MM.1S (cell line): ENCODE results near the gene TRA2A.

ENCODE experiments used
- DNase-seq: peaks from one replicate; pipeline ENCODE4 v3.0.0-alpha.2; 2015
- H2AFZ ChIP-seq: fragments of 300-600 bp; sonication (generic); 2 replicates; pipeline ENCODE4 v1.6.0; 2016; ENCODE audit warnings: antibody characterized with exemption, low read length
- H3F3A ChIP-seq: fragments of 300-600 bp; sonication (generic); 2 replicates; pipeline ENCODE4 v1.6.1; 2016; ENCODE audit warnings: mild to moderate bottlenecking, antibody characterized with exemption, low read length, moderate library complexity, mixed read lengths; ENCODE audit not compliant: insufficient read depth
- H3K27ac ChIP-seq: fragments of 300-600 bp; sonication (generic); 2 replicates; pipeline ENCODE4 v1.5.1; 2016; ENCODE audit warnings: mild to moderate bottlenecking, low read length
- H3K27me3 ChIP-seq: fragments of 300-600 bp; sonication (generic); replicated peaks from 2 replicates; pipeline ENCODE4 v1.6.0; 2016; ENCODE audit warnings: low read length; ENCODE audit not compliant: insufficient read depth
- H3K36me3 ChIP-seq: fragments of 300-600 bp; sonication (generic); replicated peaks from 2 replicates; pipeline ENCODE4 v1.6.1; 2016; ENCODE audit warnings: mild to moderate bottlenecking, low read length, mixed read lengths; ENCODE audit not compliant: insufficient read depth
- H3K4me1 ChIP-seq: fragments of 300-600 bp; sonication (generic); 2 replicates; pipeline ENCODE4 v1.6.1; 2016; ENCODE audit warnings: low read length, mixed read lengths
- H3K4me2 ChIP-seq: fragments of 300-600 bp; sonication (generic); 2 replicates; pipeline ENCODE4 v1.6.0; 2016; ENCODE audit warnings: low read depth, low read length
- H3K4me3 ChIP-seq: fragments of 300-600 bp; sonication (generic); 2 replicates; pipeline ENCODE4 v1.5.1; 2016; ENCODE audit warnings: low read length, mixed read lengths
- H3K79me2 ChIP-seq: fragments of 300-600 bp; sonication (generic); 2 replicates; pipeline ENCODE4 v1.6.1; 2016; ENCODE audit warnings: mixed run types, low read length, mixed read lengths
- H3K9ac ChIP-seq: fragments of 300-600 bp; sonication (generic); 2 replicates; pipeline ENCODE4 v1.6.1; 2016; ENCODE audit warnings: low read length, mixed read lengths
- H3K9me2 ChIP-seq: fragments of 300-600 bp; sonication (generic); replicated peaks from 2 replicates; pipeline ENCODE4 v1.6.1; 2016; ENCODE audit warnings: mild to moderate bottlenecking, low read length, mixed read lengths; ENCODE audit not compliant: insufficient read depth
- H3K9me3 ChIP-seq: fragments of 300-600 bp; sonication (generic); replicated peaks from 2 replicates; pipeline ENCODE4 v1.6.1; 2016; ENCODE audit warnings: mild to moderate bottlenecking, low read length, mixed read lengths; ENCODE audit not compliant: insufficient read depth
- H4K20me1 ChIP-seq: fragments of 300-600 bp; sonication (generic); 2 replicates; pipeline ENCODE4 v1.6.1; 2016; ENCODE audit warnings: mild to moderate bottlenecking, low read length, moderate library complexity, mixed read lengths; ENCODE audit not compliant: insufficient read depth
- CTCF ChIP-seq: fragments of 300-600 bp; sonication (generic); IDR thresholded peaks from 2 replicates; pipeline ENCODE4 v1.5.1; 2016; ENCODE audit warnings: antibody characterized with exemption, low read length, mixed read lengths
- EZH2 ChIP-seq: fragments of 300-600 bp; sonication (generic); optimal IDR thresholded peaks from 2 replicates; pipeline ENCODE3; 2017; ENCODE audit warnings: low read depth, mild to moderate bottlenecking, antibody characterized with exemption, low read length, mixed read lengths
- EZH2phosphoT487 ChIP-seq: fragments of 300-600 bp; sonication (generic); IDR thresholded peaks from 2 replicates; pipeline ENCODE4 v1.6.1; 2018; ENCODE audit warnings: antibody characterized with exemption, low read length

TRA2A gene

GRCh38 chr7:23524473-23524872 lies 7.3 kb downstream of the TRA2A start:
- H3K36me3 ChIP-seq = peaks cover 22% of the 10 kb centered on the region
- no peak overlapping the region for H3K4me2 ChIP-seq
- no peaks in the 10 kb centered on the region for H3K9me3 ChIP-seq
- H3K9me2 ChIP-seq = no peaks in the 10 kb centered on the region
- H3F3A ChIP-seq = peaks cover 27% of the 10 kb centered on the region
- H3K79me2 ChIP-seq = peaks cover 100% of the 10 kb centered on the region
- no peak overlapping the region for H3K9ac ChIP-seq
- peaks cover 69% of the 10 kb centered on the region for H4K20me1 ChIP-seq
- H3K27me3 ChIP-seq = no peaks in the 10 kb centered on the region
- no peak overlapping the region for H2AFZ ChIP-seq
- H3K4me1 ChIP-seq = peaks cover 43% of the 10 kb centered on the region
- no peak for TF ChIP-seq EZH2phosphoT487
- TF ChIP-seq CTCF = no peak
- H3K4me3 ChIP-seq = no peak overlapping the region
- H3K27ac ChIP-seq = peak overlapping the region; percentile 50; the same call in 1 of the 2 replicates
- DNase-seq = no peak

GRCh38 chr7:23523486-23524075 lies 8.2 kb downstream of the TRA2A start:
- Histone ChIP-seq H3K27ac (peak overlapping the region; percentile 50; the same call in 1 of the 2 replicates), H3K27me3 (no peaks in the 10 kb centered on the region), H3K9ac (no peak overlapping the region), H4K20me1 (peaks cover 61% of the 10 kb centered on the region), H3K4me2 (peak overlapping the region; percentile 44), H3K36me3 (peaks cover 27% of the 10 kb centered on the region), H2AFZ (no peak overlapping the region), H3K9me2 (no peaks in the 10 kb centered on the region), H3K79me2 (peaks cover 100% of the 10 kb centered on the region), H3F3A (peaks cover 27% of the 10 kb centered on the region), H3K4me3 (no peak overlapping the region), H3K4me1 (peaks cover 39% of the 10 kb centered on the region), H3K9me3 (no peaks in the 10 kb centered on the region)
- TF ChIP-seq EZH2 (no peak), EZH2phosphoT487 (no peak), CTCF (no peak)
- DNase-seq = peak; percentile 76

- Histone ChIP-seq H3K27ac (no peak overlapping the region), H4K20me1 (peaks cover 31% of the 10 kb centered on the region), H2AFZ (no peak overlapping the region), H3K4me1 (peaks cover 25% of the 10 kb centered on the region), H3F3A (peaks cover 27% of the 10 kb centered on the region), H3K9ac (no peak overlapping the region), H3K9me2 (no peaks in the 10 kb centered on the region), H3K79me2 (peaks cover 97% of the 10 kb centered on the region), H3K36me3 (peaks cover 36% of the 10 kb centered on the region), H3K27me3 (no peaks in the 10 kb centered on the region), H3K4me2 (no peak overlapping the region), H3K4me3 (no peak overlapping the region), H3K9me3 (no peaks in the 10 kb centered on the region)
- no peak for DNase-seq
- TF ChIP-seq CTCF = no peak
- TF ChIP-seq EZH2phosphoT487 = no peak
- TF ChIP-seq EZH2 = no peak
Measured at GRCh38 chr7:23520582-23520981, 11.2 kb downstream of the TRA2A start.
